ENCODE measurements around the gene SLC16A4.
"Not testable (repeated sequence)": the region's sequence is repeated elsewhere in the genome, so short reads cannot be mapped to it uniquely, and the experiment has no call there.

Gene SLC16A4

DNA sequence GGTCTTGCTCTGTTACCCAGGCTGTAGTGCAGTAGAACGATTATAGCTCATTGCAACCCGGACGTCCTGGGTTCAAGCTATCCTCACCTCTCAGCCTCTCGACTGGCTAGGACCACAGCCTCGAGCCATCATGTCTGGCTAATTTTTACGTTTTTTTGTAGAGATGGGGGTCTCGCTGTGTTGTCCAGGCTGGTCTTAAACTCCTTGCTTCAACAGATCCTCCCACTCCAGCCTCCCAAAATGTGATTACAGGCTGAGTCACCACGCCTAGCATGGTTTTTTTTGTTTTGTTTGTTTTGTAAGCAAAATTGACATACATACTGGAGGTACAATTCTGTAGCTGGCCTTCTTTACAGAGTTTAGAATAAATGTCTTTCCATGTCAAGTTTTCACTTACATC, 17.7 kb upstream of the SLC16A4 start:
- DNase-seq (ENCODE audit: low read depth), result no peak

DNA sequence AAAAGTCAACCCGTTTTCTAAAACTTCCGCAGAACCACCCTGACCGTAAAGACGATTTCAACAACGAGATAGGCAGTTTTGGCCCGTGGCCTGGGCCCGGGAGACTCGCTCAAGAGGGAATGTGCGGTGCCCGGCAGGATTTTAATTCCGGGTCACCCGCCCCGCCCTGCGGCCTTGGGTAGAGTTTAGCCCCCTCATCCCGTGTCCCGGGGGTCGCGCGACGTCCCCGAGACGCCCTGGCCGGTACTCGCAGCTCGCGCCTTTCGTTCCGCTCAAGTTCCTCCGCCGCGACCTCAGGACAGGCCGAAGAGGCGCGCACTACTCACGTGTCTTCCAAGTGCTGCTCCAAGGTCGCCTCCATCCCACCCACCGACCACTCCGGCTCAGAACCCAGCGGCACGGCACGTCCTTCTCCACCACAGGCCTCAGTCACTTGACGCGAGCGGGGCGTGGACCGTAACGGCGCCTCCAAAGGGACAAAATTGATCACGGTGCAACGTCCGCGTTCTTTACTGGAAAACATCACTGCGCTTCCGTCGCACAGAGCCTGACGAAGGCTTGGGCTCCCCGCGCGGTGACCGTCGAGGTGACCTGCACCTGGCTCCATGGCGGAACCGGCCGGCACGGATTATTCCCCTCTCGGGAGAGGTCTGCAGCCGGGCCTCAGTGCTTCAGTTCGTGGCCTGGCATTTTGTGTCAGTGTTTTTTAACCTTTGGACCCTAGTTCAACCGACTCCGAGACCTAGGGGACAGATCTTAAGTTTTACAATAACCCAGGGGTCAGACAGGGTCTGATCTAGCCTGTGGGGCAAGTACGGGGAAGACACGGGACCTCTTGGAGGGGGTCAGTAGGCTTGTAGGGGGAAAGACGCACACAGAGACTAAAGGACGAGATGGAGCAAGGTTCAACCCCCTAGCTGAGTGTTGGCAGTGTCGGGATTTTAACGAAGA, 16.7 kb upstream of the SLC16A4 start, which contains the start of gene LAMTOR5:
Gene LAMTOR5 (minus strand): TSS at position 435 of the 951 bp plus-strand sequence. CDS start 74 bp downstream, at position 361.
- peak; percentile 94 for DNase-seq (ENCODE audit: low read depth)

DNA sequence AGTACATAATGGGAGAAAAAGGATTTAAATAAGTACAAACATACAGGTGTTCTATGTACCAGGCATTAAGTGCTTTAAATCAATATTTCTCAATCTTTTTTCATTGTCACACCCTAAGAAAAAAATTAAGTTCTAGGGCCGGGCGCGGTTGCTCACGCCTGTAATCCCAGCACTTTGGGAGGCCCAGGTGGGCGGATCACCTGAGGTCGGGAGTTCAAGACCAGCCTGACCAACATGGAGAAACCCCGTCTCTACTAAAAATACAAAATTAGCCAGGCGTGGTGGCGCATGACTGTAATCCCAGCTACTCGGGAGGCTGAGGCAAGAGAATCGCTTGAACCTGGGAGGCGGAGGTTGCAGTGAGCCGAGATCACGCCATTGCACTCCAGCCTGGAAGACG, 15.6 kb upstream of the SLC16A4 start:
- not testable (repeated sequence) for DNase-seq (ENCODE audit: low read depth)

DNA sequence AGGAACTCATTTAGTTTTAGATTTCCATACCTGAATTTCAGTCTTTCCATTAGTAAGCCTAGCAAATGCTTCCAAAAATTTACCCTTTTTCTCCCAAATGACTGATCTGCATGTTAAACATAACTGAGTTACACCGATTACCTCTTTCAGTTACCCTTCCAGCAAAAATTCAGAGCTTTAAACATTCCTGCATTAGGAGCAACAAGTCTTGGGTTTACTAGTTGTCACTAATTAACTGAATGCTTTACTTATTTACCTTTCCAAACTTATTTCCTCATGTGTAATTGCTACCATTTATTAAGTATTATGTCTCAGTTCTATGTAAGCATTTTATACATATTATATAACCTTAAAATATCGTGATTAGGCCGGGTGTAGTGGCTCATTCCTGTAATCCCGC, 13.6 kb upstream of the SLC16A4 start:
- DNase-seq (ENCODE audit: low read depth), result no peak

DNA sequence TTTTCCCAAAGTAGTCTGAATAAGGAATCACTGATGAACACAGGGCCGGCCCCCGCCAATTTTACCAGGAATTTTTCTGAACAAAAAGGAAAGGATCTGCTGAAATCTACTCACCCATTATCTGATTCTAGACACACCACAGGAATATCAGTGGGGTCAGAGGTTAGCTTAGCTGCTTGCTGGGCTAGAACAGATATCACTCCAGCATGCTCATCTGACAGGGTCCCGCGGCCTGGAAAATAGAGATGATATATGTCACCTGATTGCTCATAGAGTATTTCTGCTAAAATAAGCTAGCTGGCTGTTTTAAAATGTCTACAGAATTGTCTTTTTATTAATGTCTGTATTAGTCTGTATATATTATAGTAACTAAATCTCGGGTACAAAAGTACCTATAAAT, 13.0 kb upstream of the SLC16A4 start:
- DNase-seq (ENCODE audit: low read depth), result no peak

DNA sequence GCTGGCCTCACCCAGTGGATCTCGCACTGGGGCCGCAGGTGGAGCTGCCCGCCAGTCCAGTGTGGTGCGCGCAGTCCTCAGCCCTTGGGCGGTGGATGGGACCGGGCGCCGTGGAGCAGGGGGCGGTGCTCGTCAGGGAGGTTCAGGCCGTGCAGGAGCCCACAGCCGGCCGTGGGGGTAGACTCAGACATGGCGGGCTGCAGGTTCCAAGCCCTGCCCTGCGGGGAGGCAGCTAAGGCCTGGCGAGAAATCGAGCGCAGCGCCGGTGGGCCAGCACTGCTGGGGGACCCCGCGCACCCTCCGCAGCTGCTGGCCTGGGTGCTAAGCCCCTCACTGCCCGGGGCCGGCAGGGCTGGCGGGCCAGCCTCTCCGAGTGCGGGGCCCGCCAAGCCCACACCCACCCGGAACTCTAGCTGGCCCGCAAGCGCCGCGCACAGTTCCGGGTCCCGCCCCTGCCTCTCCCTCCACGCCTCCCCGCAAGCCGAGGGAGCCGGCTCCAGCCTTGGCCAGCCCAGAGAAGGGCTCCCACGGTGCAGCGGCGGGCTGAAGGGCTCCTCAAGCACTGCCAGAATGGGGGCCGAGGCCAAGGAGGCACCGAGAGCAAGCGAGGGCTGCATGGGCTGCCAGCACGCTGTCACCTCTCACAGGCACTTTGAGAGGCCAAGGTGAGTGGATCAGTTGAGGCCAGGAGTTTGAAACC, 5.6 kb upstream of the SLC16A4 start:
- not testable (repeated sequence) for DNase-seq (ENCODE audit: low read depth)

DNA sequence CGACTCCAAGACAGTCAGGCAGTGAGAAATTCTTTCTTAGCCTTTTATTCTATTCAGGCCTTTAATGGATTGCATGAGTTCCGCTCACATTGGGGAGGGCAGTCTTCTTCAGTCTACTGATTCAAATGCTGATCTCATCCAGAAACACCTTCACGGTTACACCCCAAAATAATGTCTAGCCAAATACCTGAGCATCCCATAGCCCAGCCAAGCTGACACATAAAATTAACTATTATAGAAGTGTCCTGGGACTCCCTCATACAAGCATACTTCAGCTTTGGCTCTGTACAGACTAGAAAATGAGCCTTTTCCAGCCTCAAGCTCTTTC, 3.6 kb upstream of the SLC16A4 start:
- no peak for DNase-seq (ENCODE audit: low read depth)

DNA sequence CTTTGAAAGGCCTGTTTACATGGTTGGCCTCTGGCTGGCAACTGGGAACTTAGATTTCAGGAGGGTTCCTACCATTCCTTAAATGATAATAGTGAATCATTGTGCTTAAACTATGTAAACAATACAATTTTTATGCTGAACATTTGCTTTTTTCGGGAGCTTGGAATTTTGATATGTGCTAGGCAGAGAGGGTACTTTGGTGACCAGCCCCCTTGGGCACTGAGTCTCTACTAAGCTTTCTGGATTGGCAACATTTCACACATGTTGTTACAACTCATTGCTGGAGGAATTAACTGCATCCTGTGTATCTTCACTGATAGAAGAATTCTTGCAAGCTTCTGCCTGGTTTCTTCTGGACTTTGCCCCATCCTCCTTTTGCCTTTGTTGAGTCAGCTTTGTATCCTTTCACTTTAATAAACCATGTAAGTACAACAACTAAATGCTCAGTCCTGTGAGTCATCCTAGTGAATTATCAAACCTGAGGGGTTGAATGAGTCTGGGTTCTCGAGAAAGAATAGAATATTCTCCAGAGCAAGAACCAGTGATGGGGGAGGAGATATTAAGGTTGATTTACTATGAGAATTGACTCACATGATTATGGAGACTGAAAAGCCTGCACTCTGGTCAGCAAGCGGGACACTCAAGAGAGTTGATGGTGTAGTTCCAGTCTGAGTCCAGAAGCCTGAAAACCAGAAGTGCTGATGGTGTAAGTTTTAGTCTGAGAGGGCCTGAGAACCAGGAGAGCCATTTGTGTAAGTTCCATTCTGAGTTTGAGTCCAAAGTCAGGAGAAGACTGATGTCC, 3.1 kb upstream of the SLC16A4 start:
- peak; percentile 88 for DNase-seq (ENCODE audit: low read depth)

DNA sequence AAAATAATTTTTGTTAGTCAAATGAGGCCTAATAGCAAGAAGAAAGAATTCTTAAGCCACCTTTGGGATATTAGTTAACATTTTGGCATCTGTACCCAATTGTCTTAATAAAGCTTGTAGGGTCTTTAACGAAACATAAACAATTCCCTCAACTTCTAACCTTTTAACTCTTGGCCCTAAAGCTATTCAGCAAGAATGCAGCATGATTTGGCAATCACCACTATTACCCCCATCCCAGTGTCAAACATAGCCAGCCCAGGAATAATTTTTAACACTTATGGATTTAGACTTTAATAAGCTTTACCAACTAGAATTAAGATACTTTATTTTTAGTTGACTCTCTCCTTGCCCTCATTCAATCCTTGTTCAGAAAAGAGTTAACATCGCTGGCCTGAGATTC, 2.5 kb upstream of the SLC16A4 start:
- DNase-seq (ENCODE audit: low read depth), result no peak

DNA sequence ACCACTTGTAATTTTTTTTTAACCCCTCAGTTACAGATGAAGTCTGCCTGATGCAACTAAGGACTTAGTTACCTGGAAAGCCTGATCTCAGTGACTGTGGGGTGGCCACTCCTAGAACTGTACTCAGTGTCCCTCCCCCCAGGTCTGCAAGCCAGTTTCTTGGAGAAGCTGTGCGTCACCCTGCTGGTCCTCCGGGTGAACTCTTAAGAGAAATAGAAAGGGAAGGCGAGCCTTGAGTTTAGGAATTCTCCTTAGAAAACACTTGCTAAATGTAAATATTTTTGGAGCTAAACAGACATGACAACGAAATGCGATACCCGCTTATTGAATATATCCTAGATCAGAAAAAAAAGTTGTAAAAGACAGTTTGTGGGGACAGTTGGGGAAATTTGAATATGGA, 730 bp downstream of the SLC16A4 start:
- DNase-seq (ENCODE audit: low read depth), result peak; percentile 82

DNA sequence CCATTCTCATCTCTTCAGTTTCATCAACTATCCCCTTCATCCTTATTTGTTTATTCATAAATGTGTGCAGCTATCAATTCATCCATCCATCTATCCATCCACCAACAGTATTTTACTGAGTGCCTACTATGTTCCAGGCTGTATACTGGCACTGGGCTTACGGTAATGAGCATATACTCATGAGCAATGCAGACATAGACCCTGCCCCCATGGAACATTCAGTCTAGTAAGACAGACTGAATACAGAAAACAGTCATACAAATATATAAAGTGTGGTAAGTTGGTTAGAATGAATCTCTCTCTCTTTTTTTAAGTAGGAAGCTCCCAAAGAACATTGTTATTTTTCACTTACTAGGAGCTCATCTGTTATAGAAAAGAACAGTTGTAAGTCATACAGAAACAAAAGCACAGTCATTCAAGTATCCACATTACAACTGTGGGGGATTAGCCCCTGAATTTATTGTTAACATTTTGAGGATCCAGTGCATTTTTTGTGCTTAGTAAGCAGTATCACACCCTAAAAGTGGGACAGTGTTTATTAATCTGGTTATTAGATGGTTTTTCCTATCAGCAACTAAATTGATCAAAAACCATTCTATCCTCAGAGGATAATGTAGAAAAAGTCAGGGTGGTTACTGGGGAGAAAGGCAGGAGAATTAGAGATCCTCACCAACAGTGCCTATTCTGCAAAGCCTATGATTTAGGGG, 3.6 kb downstream of the SLC16A4 start:
- no peak for DNase-seq (ENCODE audit: low read depth)

DNA sequence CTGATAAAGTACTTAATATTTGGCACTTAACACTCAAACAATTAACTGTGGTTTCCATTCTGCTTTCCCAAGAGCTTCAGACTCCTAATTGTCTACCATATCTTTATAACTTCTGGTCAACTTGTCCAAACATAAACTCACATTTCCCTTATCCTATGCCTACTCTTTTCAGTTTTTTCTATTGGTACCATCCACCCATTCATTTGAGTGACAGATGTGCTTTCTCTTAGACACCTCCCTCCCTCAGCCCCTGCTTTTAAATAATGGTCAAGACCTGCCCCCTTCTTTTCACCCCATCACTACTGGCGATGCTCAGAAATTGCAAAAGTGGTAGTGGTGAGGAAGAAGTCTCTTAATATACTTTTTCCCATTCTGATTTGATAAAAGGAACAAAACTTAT, 5.5 kb downstream of the SLC16A4 start:
- no peak for DNase-seq (ENCODE audit: low read depth)

DNA sequence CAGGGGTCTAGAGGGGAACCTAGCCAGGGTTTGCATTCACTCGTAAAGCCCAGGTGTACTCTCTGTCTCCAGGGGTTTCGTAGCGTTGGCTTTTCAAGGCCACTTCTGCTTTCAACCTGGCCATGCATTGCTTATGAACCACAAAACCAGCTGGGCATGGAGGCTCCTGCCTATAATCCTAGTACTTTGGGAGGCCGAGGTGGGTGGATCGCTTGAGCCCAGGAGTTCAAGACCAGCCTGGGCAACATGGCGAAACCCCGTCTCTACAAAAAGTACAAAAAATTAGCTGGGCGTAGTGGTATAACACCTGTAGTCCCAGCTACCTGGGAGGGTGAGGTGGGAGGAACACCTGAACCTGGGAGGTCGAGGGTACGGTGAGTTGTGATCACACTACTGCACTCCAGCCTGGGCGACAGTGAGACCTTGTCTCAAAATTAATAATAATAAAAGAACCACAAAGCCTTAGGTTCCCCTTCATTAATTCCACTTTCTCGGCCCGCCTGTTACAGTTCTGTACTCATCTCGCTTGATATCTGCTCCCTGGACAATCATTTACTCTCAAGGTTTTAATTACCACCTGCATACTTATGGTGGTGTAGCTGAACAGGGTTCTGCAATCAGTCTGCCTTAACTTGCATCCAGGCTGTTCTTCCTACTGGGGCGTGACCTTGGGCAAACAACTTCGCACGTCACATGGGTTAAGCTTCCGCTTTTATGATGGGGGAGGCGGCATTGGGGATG, 6.1 kb downstream of the SLC16A4 start:
- DNase-seq (ENCODE audit: low read depth), result no peak

DNA sequence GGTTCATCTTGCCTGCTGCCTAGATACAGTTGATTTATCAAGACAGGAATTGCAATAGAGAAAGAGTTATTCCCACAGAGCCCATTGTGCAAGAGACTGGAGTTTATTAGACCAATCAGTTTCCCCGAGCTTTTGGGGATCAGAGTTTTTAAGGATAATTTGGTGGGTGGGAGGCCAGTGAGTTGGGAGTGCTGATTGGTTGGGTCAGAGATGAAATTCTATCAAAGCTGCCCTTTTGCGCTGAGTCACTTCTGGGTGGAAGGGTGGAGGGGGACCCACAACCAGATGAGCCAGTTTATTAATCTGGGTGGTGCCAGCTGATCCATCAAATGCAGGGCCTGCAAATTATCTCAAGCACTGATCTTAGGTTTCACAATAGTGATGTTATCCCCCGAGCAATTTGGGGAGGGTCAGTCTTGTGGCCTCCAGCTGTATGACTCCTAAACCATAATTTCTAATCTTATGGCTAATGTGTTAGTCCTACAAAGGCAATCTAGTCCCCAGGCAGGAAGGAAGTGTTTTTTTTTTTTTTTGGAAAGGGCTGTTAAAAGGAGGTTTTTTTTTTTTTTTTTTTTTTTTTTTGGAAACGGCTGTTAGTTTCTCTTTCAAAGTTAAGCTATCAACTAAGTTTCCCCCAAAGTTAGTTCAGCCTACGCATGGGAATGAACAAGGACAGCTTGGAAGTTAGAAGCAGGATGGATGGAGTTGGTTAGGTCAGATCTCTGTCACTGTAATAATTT, 7.4 kb downstream of the SLC16A4 start:
- peak; percentile 47 for DNase-seq (ENCODE audit: low read depth)

DNA sequence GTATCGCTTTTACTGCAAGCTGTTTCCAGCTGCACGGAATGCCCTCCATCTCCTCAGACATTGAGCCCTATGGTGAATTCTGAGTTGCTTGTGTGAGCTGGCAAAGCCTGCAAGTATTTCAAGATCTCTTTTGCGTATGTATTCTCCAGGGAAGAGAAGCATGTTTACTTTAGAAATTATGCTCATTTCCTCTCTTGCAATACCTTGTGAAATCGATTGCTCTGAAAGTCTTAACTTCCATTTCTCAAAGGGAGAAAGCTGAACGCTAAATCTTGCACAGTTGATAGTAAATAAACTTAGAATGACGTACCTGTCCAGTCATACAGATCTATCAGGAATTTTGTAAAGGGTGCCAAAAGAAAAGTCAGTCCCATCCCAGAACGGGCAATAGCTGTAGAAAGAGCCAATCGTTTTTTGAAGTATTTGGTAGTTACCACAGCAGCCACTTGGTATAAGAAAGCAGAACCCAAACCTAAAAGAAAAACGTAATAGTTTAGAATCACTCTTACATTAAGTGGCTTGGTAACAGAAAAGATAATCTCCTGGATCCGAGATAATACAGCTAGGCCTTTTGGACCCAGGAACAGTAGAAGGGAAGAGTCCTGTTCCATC, 10.0 kb downstream of the SLC16A4 start:
- peak; percentile 98 for DNase-seq (ENCODE audit: low read depth)

DNA sequence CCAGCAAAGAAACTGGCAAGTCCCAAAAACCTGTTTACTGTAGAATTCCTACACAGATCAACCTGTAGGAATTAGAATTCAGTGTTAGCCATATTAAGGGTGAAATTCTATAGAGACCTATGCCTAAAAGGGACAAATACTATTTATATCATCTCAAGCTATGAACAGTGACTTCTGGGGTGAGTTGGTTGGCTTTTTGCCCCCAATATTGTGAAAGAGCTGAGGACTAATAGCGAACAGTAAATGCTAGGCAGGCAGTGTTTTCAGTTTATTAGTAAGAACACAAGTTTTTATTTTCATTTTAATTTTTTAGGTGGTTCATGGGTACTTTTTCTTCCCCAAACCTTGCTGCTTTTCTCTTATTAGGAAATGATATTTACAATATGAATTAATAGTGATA, 15.3 kb downstream of the SLC16A4 start:
- peak; percentile 62 for DNase-seq (ENCODE audit: low read depth)

DNA sequence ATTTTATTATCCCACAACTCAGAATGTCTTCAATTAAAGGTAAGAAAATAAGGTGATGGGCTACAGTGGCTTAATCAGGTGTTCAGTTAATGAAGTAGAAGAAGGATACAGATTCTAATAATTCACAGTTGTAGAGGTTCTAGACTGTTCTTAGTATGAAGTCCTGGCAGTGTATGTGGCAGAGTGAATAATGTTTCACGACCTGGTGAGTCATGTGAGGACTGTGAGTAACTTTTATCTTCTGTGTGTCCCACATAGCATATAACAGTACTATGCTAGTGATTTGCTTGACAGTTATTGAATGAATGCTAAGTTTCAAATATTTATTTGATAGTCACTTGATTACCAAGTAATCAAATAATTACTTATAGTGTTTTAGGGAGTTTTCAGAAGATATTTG, 20.0 kb downstream of the SLC16A4 start:
- DNase-seq (ENCODE audit: low read depth), result peak; percentile 33

DNA sequence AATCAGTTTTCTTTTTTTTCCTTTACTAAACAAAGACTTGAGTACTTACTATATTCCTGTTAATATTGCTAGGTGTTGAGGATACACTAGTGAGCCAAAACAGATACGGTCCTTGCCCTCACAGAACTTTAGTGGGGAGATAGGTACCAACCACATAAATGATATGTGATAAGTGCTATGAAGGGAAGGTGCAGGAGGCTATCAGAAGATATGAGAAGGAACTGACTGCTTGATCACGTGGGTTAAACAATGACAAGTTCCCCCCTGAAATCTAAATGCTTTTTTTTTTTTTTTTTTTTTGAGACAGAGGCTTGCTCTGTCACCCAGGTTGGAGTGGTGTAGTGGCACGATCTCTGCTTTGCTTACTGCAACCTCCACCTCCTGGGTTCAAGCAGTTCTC, 26.6 kb downstream of the SLC16A4 start:
- no peak for DNase-seq (ENCODE audit: low read depth)

DNA sequence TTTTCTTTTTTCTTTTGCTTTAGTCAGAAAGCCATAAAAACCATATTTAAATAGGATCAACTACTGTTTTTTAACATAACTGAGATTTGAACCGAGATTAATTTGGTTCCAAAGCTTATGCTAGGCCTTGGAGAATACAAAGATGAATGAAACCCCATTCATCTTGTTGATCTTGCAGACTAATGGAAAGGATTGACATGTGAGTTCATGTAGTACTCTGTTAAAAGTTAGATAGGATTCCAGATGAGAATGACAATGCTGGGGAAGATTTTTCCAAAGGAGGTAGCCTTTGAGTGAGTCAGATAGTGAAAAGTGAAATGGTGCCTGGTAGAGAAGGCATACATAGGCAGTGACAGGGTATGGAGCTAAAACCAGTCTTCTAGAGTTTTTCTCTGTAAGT, 29.0 kb downstream of the SLC16A4 start:
- no peak for DNase-seq (ENCODE audit: low read depth)

DNA sequence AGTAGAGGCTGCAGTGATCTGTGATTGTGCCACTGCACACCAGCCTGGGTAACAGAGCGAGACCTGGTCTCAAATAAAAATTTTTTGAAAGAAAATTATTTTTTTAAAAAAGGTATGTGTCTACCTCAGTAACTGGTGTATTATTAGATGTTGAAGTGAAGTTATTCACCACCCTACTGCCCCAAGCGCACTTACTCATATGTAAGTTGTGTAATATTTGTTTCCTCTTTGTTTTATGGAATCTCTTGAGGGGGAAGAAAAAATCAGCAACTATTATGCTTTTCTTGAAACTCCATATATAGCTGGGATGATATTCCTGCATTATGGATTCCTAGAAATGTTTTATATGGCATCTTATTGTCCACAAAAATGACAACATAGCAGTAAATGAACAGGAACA, 30.4 kb downstream of the SLC16A4 start:
- DNase-seq (ENCODE audit: low read depth), result no peak

Measured in fibroblast of gingiva (primary cell).